ENCODE results near the gene SHROOM3.

The SHROOM3 gene

DNA sequence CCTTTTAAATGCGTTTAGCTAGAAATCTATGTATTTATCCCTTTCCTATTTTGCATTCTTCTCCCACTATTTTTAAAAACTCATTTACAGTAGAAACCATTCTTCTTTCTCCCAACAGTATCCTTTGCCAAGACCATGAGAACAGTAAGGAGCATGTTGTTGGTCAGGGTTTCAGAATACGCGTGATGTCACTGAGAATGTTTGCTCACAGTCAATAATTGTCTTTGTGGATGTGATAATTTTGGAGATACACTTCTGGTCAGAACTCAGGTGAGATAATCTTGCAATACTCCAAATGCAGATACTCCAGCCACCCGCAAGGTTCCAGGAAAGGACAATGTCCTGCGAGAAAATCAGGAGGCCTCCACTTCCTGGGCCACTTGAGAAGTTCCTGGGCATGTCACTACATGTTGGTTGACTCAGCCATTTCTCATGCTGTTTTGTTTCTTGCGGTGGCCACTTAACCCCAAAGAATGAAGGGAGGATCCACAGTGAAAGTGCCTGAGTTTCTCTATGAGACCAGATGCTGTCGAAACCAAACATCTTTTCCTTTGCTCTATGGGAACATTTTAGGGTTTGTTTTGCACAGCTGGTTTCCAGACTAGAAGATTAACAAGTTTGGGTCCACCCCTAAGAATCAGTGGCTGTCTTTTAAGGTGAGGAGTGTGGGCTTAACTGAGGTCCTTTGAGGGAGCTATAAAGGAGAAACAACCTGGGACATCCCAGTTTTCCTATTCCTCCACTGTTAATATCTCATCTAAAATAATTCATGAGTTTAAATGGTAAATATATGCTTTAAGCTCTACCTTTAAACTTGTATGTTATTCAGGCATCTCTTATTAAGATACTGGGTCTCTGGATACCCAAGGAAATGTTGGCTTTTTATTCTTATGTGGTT lies 346.9 kb downstream of the SHROOM3 start:
- no peak for DNase-seq (ENCODE audit: low read depth)

DNA sequence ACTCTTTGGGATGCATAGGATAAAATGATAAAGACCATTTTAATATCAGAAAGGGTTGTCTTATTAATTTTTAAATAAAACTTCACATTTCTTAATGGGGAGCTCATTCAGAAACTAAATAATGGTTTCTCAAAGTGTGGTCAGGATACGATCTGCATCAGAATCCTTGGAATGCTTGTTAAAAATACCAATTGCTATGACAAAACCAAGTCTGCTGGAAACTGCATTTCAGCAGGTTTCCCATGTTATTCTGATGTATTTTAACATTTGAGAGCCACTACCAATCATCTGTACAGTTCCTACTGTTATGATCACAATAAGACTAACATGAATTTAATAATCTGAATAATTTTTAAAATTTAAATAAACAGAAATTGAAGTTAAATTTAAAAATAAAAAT lies 347.8 kb downstream of the SHROOM3 start:
- no peak for DNase-seq (ENCODE audit: low read depth)

DNA sequence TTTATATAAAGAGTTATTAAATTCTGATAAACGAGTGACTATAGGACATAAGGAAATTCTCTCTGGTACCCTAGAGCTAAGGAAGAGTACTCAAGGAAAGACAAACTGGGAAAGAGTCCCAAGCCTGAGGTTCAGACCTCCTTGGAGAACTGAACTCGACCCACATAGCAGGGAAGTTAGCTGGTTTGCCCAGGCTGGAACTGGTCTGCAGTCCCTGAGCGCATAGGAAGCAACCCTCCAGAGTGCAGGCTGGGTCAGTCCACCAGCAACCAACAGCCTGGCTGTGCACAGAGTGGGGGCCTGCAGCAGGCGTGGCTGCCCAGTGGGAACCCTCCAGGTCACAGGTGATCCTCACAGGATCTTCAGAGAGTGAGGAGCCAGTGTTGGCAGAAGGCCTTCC lies 348.8 kb downstream of the SHROOM3 start:
- DNase-seq (ENCODE audit: low read depth), result no peak

DNA sequence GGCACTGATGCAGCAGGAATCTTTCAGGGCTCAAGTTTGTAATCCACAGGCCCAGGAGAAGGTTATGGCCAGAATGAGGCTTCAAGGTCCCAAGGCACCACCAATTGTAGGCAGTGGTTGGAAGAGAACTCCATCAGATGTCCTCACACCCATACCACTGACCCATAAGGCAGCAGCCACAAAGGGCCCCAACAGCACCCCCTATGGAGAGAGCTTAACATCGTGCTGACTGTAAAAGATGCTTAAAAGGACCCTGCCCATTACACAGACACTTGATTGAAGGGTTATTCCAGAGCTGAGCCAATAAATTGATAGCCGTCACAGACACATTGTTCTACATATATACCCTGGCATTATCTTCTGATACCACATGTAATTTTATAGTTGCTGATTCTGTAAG lies 349.2 kb downstream of the SHROOM3 start:
- no peak for DNase-seq (ENCODE audit: low read depth)

DNA sequence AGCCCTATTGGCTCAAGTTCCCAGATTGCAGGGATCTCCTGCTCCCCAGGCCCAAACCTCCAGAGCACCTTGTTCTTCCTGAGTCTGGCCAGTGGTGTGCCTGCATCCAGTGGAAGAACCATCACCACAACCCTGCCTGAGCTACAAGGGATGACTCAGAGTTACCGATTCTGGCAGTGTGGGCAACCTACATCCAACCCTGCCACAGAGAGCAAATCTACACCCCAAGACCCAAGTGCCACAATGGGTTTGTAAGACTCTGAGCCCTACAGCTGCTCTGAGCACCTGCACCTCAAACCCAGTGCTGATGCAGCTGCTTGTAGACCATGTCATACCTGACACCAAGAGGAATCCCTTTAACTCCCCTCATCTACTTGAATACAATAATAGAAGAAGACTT lies 352.9 kb downstream of the SHROOM3 start:
- DNase-seq (ENCODE audit: low read depth), result no peak

DNA sequence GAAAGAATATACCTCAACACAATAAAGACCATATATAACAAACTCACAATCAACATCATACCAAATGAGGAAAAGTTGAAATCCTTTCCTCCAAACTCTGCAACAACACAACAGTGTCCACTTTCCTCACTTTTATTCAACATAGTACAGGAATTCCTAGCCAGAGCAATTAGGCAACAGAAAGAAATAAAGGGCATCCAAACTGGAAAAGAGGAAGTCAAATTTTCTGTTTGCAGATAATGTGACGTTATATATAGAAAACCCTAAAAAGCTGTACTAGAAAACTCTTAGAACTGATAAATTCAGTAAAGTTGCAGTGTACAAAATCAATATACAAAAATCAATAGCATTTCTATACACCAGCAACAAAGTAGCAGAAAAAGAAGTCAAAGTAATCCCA lies 355.3 kb downstream of the SHROOM3 start:
- no peak for DNase-seq (ENCODE audit: low read depth)

DNA sequence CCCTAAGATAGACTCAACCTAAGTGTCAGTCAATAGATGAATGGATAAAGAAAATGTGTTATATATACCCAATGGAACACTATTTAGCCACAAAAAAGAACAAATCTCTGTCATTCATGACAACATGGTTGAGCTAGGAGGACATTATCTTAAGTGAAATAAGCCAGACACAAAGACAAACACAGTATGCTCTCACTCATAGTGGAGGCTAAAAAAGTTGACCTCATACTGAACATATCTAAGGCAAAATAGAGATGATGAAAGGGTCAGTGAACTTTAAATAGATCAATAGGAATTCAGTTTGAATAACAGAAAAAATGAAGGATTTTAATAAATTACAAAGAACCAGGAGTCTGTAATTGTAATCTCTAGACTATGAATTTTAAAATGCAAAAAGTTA lies 356.4 kb downstream of the SHROOM3 start:
- DNase-seq (ENCODE audit: low read depth), result no peak

DNA sequence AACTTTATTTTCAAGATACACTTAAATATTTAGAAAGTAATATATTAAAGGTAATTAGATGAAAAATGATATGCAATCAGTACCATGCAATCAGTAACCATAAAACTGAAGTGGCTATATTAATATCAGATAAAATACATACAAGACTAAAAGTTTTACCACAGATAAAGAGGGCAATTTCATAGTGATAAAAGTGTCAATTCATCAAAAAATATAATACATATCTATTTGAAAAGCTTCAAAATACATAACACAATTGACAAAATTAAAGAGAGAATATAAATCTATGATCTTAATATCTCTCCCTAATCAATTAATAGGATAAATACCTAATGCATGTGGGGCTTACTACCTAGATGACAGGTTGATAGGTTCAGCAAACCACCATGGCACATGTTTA lies 357.4 kb downstream of the SHROOM3 start:
- no peak for DNase-seq (ENCODE audit: low read depth)

DNA sequence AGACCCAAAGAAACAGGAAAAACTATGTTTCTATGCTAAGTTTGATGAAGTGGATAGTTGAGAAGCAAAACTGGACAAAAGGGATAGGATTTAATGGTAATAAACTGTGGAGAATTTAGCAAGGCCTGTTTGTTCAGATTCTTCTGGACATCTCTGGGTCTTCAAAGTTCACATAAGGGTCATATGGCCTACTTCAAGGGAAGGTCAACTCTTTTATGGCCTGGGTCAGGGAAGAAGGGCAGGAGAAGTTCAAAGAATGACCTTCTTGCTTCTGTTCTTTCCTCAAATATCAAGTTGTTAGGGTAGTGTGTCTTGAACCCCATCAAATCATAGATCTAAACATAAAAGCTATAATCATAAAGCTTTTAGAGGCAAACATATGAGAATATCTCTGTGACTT lies 360.2 kb downstream of the SHROOM3 start:
- DNase-seq (ENCODE audit: low read depth), result no peak

DNA sequence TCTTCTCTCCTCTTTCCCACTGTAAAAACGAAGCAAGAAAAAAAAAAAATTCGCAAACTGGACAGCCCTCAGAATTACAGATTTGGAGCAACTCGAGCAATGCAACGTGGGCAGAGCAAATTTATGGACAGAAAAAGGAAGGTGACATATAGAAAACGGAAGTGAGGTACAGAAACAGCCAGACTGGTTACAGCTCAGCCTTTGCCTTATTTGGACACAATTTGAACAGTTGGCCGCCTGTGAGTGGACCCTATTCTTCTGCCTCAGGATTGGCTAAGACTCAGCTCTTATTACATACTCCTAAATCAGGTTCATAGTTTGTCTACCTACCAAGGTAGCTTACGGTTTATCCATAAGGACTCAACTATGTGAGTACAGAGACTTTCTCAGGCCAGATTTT lies 364.1 kb downstream of the SHROOM3 start:
- no peak for DNase-seq (ENCODE audit: low read depth)

DNA sequence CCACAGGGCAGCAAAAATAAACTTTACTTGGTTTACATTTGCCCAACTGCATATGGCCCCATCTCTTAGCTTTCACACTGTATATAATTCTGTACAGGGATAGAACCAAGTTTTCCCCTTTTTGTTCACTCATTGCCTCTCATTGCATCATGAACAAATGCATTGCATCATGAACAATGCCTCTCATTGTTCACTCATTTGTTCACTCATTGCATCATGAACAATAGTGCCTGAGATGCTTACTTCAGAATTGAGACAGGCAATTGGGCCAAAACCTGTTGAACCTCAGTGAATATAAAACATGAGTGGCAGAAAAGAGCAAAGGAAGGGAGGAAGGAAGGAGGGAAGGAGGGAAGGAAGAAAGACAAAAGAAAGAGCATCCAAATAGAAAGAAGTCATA lies 364.7 kb downstream of the SHROOM3 start:
- no peak for DNase-seq (ENCODE audit: low read depth)

DNA sequence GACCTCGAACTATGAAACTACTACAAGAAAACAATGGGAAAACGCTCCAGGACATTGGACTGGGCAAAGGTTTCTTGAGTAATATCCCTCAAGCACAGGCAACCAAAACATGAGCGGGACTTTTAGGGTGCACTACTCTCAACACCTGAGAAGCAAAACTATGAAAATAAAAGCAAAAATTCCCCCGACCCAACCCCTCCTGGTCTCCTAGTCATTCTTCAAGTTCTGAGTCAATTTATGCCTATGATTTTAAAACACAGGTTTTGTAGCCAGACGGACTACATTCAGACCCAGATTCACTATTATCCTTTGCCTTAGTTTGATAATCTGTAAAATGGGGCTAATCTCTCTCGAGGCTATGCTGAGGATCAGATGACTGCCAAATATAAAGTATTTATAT lies 365.9 kb downstream of the SHROOM3 start:
- no peak for DNase-seq (ENCODE audit: low read depth)

DNA sequence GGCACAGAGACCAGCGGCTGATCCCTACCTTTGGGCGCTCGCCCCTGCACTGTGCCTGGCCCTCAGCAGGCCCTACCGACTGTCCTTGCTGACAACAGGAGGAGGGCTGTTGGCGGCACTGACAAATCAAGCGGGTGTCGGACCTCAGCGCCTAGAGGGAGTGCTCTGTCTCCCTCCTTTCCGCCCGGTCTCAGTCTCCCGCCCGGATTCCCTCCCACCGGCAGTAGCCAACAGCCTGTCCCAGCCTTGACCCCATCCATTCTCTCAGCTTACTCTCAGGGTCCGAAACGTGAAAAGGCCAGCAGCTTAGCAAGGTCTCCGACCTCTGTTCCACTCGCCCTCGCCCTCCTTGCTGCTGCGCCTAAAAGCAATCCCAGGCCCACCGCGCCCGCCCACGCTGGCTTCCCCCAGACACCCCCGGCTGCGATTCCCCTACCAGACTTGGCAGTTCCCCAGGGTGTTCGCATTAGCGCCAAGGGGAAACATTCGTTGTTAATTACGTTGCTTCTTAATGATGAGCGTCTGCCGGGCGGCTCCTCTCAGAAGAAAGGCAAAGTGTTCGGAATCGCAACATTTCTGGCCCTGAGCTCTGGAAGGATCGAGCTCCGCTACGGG lies 366.7 kb downstream of the SHROOM3 start:
- no peak for DNase-seq (ENCODE audit: low read depth)

DNA sequence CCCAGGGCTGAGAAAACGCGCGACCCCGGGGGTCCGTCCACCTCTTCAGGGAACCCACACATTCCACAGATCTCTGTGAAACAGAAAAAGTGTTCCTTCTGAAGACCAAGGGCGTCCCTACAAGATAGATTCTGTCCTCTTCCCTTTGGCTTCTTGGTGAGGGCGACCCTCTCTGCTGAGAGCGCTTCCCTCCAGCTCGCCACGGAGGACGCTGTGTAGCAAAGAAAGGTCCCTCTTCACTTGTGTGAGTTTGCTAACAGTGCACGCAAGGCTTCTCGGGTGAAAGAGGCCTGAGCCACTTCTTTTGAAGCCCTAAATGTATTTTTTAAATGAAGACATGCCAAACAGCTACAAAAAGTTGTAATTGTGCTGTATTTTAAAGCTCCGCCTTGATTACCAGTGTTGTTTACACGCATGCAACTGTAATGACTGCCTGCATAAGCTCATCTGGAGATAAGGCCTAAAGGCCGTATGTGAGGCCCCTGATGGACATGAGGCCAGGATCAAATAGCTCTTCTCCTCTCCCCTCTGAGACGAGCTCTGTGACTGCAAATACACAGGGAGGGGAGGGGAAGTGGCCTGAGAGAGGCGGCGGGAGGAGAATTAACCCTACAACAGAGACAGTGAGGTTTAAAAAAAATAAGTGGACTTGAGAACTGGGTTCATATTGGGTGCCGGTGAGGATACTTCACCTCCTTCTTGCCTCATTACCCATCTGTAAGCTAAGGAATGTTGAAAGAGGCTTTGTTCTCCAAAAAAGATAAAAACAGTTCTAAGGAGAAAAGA lies 367.4 kb downstream of the SHROOM3 start:
- DNase-seq (ENCODE audit: low read depth), result no peak

DNA sequence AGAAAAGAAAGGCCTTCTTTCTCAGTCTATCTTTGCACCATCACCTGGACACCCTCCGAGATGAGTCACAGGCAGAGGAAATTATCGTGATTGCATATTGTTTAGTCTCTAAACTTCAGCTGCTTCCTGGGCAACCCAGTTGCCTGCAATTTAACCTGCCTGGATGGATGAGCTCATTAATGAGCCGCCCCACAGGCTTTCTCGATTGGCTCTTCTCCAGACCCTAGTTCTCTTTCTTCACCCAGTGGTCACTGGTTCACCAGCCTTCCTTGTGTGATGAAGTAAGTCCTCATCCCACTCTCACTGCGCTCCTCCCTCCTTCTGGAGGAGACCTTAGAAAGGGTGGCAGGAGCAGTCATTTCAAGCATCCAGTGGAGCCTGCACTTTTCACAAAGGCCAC lies 368.5 kb downstream of the SHROOM3 start:
- DNase-seq (ENCODE audit: low read depth), result no peak

DNA sequence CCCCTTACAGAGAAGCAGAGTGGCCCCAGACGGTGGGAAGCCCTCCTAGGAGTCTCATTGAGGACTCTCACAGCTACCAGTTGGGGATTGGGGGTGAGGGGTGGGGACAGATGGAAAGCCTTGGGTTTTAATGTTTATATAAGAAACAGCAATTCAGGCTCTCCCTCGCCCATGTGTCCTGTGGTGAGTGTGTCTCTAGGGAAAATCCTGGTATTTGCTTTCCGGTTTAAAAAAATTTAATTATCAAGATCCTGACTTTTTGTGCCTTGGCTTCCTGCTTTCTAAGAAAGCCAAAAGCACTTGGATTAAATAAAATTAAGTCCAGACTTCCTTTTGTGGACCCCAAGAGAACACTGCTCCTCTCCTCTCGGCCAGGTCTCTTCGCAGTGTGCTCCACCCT lies 369.1 kb downstream of the SHROOM3 start:
- no peak for DNase-seq (ENCODE audit: low read depth)

DNA sequence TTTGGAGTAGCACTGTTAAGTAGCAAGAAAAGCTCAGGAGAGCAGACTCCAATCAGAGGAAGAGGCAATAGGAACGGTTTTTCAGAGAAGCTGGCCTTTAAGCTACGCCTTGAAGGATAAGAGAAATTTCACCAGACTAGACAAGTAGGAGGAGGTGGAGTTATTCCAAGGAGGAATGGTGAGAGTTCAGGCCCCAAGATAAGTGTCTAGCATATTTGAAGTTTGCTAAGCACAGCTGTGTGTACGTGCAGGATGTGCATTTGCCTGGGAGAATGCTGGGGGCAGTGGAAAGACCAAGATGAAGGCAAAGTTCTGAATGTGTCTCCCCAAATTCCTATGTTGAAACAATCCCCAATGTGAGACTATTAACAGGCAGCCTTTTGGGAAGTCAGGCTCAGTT lies 371.3 kb downstream of the SHROOM3 start:
- no peak for DNase-seq (ENCODE audit: low read depth)

DNA sequence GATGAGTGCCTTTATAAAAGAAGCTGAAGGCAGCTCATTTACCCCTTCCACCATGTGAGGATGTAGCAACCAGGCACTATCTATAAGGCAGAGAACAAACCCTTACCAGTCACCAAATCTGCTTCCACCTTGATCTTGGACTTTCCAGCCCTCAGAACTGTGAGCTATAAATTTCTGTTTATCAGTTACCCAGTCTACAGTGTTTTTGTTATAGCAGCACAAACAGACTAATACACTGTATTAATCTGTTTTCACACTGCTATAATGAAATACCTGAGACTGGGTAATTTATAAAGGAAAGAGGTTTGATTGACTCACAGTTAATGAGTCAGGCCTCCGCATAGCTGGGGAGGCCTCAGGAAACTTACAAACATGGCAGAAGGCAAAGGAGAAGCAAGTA lies 371.7 kb downstream of the SHROOM3 start:
- no peak for DNase-seq (ENCODE audit: low read depth)

DNA sequence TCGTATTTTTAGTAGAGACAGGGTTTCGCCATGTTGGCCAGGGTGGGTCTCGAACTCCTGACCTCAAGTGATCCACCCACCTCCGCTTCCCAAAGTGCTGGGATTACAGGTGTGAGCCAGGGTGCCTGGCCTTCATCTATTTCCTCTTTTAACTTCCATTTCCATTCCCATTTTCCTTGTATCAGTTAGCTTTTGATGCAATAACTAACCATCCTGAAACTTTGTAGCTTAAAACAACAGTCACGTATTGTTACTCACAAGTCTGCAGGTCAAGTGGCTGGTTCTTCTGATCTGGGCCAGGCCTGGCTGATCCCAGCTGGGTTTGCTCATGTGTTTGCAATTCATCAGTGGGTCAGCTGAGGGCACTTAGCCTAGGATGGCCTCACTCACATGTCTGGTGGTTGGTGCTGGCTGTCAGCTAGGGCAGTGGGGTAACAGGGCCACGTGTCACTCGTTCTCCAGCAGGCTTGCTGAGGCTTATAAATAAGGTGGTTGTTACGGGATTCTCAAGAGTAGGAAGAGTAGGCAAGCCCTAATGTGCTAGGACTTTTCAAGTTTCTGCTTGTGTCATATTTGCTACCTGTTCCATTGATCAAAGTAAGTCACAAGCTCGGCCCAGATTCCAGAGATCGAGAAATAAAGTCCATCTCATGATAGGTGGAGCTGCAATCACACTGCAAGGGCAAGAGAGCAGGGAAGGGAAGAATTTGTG lies 374.7 kb downstream of the SHROOM3 start:
- DNase-seq (ENCODE audit: low read depth), result no peak

DNA sequence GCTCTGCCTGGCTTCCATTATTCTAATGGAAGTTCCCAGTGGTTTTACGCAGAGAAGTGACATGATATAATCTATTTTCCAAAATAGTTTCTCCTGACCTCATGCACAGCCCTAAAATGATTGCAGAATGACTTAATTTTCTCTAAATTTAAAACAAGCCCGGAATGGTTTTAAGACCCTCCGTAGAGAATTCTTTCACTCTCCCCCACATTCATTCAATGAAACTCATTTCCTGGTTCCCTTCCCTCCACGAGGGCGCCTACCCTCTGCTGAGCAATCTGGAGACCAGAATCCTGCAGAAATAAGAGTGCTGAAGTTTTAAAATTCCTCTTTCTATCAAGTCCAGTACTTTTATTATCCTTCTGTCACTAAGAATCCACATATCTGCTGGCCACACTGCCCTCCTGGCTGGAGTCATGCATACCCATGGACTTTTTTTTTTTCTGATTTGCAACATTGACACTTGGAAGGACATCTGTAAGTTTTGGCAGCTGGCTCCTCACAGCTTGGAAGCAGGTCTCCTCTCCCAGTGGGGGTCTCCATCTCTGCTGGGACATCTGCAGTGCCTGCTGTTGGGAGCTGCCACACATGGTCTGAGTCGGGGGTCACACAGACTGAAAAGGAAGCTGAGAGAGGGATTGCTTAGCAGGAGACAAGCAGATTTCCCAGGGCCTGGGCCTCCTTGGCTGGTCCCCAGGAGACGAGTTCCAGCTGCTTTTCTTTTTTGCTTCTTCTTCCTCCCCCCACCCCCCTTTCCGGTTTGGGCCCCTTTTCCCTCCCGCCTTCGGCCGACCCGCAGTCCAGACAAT lies 376.8 kb downstream of the SHROOM3 start:
- no peak for DNase-seq (ENCODE audit: low read depth)

DNA sequence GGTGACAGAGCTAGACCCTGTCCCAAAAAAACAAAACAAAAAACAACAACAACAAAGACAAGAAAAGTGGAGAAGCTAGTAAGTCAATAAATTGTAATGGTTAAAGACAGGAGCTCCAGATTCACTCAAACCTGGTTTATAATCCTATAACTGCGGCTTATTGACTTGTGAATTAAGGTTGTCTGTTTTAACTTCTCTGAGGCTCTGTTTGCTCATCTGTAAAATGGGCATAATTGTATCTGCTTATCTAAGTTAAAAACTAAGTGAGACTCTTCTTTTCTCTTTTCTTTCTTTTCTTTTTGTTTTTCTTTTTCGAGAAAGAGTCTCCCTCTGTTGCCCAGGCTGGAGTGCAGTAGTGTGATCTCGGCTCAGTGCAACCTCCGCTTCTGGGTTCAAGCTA lies 378.0 kb downstream of the SHROOM3 start:
- DNase-seq (ENCODE audit: low read depth), result no peak

DNA sequence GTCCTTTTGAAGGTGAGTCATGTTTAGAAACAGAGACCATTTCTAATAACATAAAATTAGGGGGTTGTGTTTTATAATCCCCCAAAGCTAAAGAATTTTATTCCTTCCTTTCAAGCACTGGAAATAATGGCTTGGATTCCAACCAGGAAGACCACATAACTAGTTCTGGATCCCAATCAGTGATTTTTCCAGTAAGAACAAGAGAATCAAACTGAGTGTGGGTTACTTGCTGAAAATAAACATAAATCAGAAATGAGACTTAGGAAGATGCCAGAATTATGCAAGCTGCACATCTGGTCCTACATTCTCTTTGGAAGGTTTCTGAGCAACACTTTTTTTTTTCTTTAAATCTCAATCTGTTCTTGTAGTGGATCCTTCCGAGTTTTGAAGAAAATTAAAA lies 386.6 kb downstream of the SHROOM3 start:
- no peak for DNase-seq (ENCODE audit: low read depth)
